H9 (cell line): ENCODE data around the gene NCAM1. TPM values are rescaled to one million over a fixed set of nuclear protein-coding genes. Genes with fewer than 3 reads are reported as not detected.

Experiments
- DNase-seq: peaks from one replicate; pipeline ENCODE4 v3.0.0-alpha.2; 2017
- H2AFZ ChIP-seq: one replicate; pipeline ENCODE4 v1.6.1; 2013; ENCODE audit warnings: mild to moderate bottlenecking, low read length, control low read depth, moderate library complexity
- H2AK5ac ChIP-seq: 2 replicates; pipeline ENCODE4 v1.6.1; 2013; ENCODE audit warnings: low read length, control low read depth, mixed read lengths; ENCODE audit not compliant: insufficient read length
- H2BK120ac ChIP-seq: one replicate; pipeline ENCODE4 v1.6.1; 2013; ENCODE audit warnings: low read depth, mild to moderate bottlenecking, low read length, control low read depth, inconsistent platforms; ENCODE audit not compliant: poor library complexity, severe bottlenecking
- H2BK12ac ChIP-seq: 2 replicates; pipeline ENCODE4 v1.6.1; 2013; ENCODE audit warnings: low read length, control low read depth, mixed read lengths, low read depth; ENCODE audit not compliant: insufficient read length
- H2BK15ac ChIP-seq: 2 replicates; pipeline ENCODE4 v1.6.1; 2013; ENCODE audit warnings: low read depth, low read length, control low read depth
- H2BK20ac ChIP-seq: one replicate; pipeline ENCODE4 v1.6.1; 2013; ENCODE audit warnings: low read depth, mild to moderate bottlenecking, low read length, control low read depth, inconsistent platforms; ENCODE audit not compliant: poor library complexity, severe bottlenecking
- H2BK5ac ChIP-seq: 2 replicates; pipeline ENCODE4 v1.6.1; 2013; ENCODE audit warnings: low read length, control low read depth, mixed read lengths; ENCODE audit not compliant: insufficient read length
- H3K14ac ChIP-seq: 2 replicates; pipeline ENCODE4 v1.6.1; 2013; ENCODE audit warnings: low read length, control low read depth; ENCODE audit not compliant: insufficient read depth
- H3K18ac ChIP-seq: 2 replicates; pipeline ENCODE4 v1.6.1; 2013; ENCODE audit warnings: low read depth, mild to moderate bottlenecking, mixed read lengths, low read length, control low read depth; ENCODE audit not compliant: insufficient read length
- H3K23ac ChIP-seq: 2 replicates; pipeline ENCODE4 v1.6.1; 2013; ENCODE audit warnings: low read length, control low read depth, mixed read lengths, low read depth; ENCODE audit not compliant: insufficient read length
- H3K23me2 ChIP-seq: 2 replicates; pipeline ENCODE4 v1.6.1; 2013; ENCODE audit warnings: low read depth, mild to moderate bottlenecking, mixed read lengths, low read length, control low read depth; ENCODE audit not compliant: insufficient read length, poor library complexity, severe bottlenecking
- H3K27ac ChIP-seq: 2 replicates; pipeline ENCODE4 v1.5.1; 2013; ENCODE audit warnings: low read length, control low read depth, mixed read lengths, low read depth; ENCODE audit not compliant: insufficient read length
- H3K27me3 ChIP-seq: 2 replicates; pipeline ENCODE4 v1.6.1; 2013; ENCODE audit warnings: low read length, control low read depth, inconsistent platforms; ENCODE audit not compliant: insufficient read depth
- H3K4ac ChIP-seq: 2 replicates; pipeline ENCODE4 v1.6.1; 2013; ENCODE audit warnings: low read depth, mild to moderate bottlenecking, control low read depth, inconsistent platforms, low read length, moderate library complexity
- H3K4me1 ChIP-seq: 2 replicates; pipeline ENCODE4 v1.6.1; 2013; ENCODE audit warnings: low read length, control low read depth, inconsistent platforms; ENCODE audit not compliant: insufficient read depth
- H3K4me2 ChIP-seq: 2 replicates; pipeline ENCODE4 v1.6.1; 2013; ENCODE audit warnings: low read length, control low read depth, mixed read lengths; ENCODE audit not compliant: insufficient read length, insufficient read depth
- H3K56ac ChIP-seq: 2 replicates; pipeline ENCODE4 v1.6.1; 2013; ENCODE audit warnings: low read depth, mild to moderate bottlenecking, mixed read lengths, low read length, control low read depth; ENCODE audit not compliant: insufficient read length
- H3K79me1 ChIP-seq: 2 replicates; pipeline ENCODE4 v1.6.1; 2013; ENCODE audit warnings: low read depth, mild to moderate bottlenecking, moderate library complexity, low read length, control low read depth, inconsistent platforms; ENCODE audit not compliant: insufficient read depth, poor library complexity, severe bottlenecking
- H3K79me2 ChIP-seq: 2 replicates; pipeline ENCODE4 v1.6.1; 2013; ENCODE audit warnings: low read length, control low read depth, inconsistent platforms; ENCODE audit not compliant: insufficient read depth
- H3K9ac ChIP-seq: 2 replicates; pipeline ENCODE4 v1.6.1; 2013; ENCODE audit warnings: low read length, control low read depth, mixed read lengths; ENCODE audit not compliant: insufficient read length; ENCODE audit errors: extremely low read depth
- H3K9me3 ChIP-seq: one replicate; pipeline ENCODE4 v1.6.1; 2013; ENCODE audit warnings: low read depth, low read length, inconsistent platforms; ENCODE audit not compliant: control insufficient read depth
- H3T11ph ChIP-seq: one replicate; pipeline ENCODE4 v1.6.1; 2013; ENCODE audit warnings: mild to moderate bottlenecking, low read length, control low read depth, inconsistent platforms
- H4K20me1 ChIP-seq: one replicate; pipeline ENCODE4 v1.6.1; 2013; ENCODE audit not compliant: control insufficient read depth, insufficient read length, insufficient read depth
- H4K5ac ChIP-seq: 2 replicates; pipeline ENCODE4 v1.6.1; 2013; ENCODE audit warnings: low read depth, mild to moderate bottlenecking, mixed read lengths, low read length, control low read depth; ENCODE audit not compliant: insufficient read length
- H4K8ac ChIP-seq: replicated peaks from 2 replicates; pipeline ENCODE4 v1.6.1; 2013; ENCODE audit warnings: low read length, control low read depth, mixed read lengths, low read depth; ENCODE audit not compliant: insufficient read length
- H4K91ac ChIP-seq: 2 replicates; pipeline ENCODE4 v1.6.1; 2013; ENCODE audit warnings: low read depth, mild to moderate bottlenecking, moderate library complexity, mixed read lengths, low read length, control low read depth; ENCODE audit not compliant: insufficient read length
- H3K27ac Mint-ChIP-seq, 3 experiments: 2 replicates in 2 of 3; 3 replicates in 1 of 3; pipeline ENCODE4 v1.8.0; 2020 to 2021; ENCODE audit warnings: mixed read lengths in 3 of 3, mild to moderate bottlenecking in 1 of 3, moderate library complexity in 1 of 3
- H3K27me3 Mint-ChIP-seq: 2 replicates; pipeline ENCODE4 v1.8.0; 2021; ENCODE audit warnings: low read depth, mild to moderate bottlenecking, moderate library complexity, mixed read lengths
- H3K36me3 Mint-ChIP-seq, 3 experiments: 2 replicates in 2 of 3; 3 replicates in 1 of 3; pipeline ENCODE4 v1.8.0; 2020 to 2021; ENCODE audit warnings: low read depth in 3 of 3, mixed read lengths in 3 of 3; ENCODE audit not compliant: insufficient read depth in 1 of 3
- H3K4me1 Mint-ChIP-seq, 2 experiments: 2 replicates each; pipeline ENCODE4 v1.8.0; 2020; ENCODE audit warnings: mixed read lengths in 2 of 2
- H3K4me3 Mint-ChIP-seq, 2 experiments: 2 replicates in 1 of 2; 3 replicates in 1 of 2; pipeline ENCODE4 v1.8.0; 2020 to 2021; ENCODE audit warnings: mild to moderate bottlenecking in 2 of 2, mixed read lengths in 2 of 2, moderate library complexity in 1 of 2
- H3K9me3 Mint-ChIP-seq, 2 experiments: 2 replicates in 1 of 2; 3 replicates in 1 of 2; pipeline ENCODE4 v1.8.0; 2020; ENCODE audit warnings: mild to moderate bottlenecking in 2 of 2, mixed read lengths in 2 of 2, moderate library complexity in 1 of 2
- WGBS: extraction: QIAGEN DNeasy Blood & Tissue Kit; methylation state at CpG from one replicate; pipeline ENCODE4 v1.1.7; 2013; ENCODE audit warnings: missing lambda C conversion rate, low lambda C conversion rate, mixed read lengths; ENCODE audit not compliant: insufficient read length; ENCODE audit errors: extremely low coverage; 5-methylcytosine and 5-hydroxymethylcytosine counted together
- total RNA-seq: library from RNA; stranded (reverse); gene quantifications from 2 replicates; pipeline ENCODE4 v1.2.1, GENCODE V29; 2021
- TF ChIP-seq, protein P1 (sequence below): fragments of 200-600 bp; sonication (generic); conservative IDR thresholded peaks from 3 replicates; pipeline ENCODE4 v1.8.0; 2021; ENCODE audit warnings: antibody characterized with exemption, mild to moderate bottlenecking

NCAM1 gene
- total RNA-seq, 1 experiment from 2014 or later = 2.5 TPM

DNA sequence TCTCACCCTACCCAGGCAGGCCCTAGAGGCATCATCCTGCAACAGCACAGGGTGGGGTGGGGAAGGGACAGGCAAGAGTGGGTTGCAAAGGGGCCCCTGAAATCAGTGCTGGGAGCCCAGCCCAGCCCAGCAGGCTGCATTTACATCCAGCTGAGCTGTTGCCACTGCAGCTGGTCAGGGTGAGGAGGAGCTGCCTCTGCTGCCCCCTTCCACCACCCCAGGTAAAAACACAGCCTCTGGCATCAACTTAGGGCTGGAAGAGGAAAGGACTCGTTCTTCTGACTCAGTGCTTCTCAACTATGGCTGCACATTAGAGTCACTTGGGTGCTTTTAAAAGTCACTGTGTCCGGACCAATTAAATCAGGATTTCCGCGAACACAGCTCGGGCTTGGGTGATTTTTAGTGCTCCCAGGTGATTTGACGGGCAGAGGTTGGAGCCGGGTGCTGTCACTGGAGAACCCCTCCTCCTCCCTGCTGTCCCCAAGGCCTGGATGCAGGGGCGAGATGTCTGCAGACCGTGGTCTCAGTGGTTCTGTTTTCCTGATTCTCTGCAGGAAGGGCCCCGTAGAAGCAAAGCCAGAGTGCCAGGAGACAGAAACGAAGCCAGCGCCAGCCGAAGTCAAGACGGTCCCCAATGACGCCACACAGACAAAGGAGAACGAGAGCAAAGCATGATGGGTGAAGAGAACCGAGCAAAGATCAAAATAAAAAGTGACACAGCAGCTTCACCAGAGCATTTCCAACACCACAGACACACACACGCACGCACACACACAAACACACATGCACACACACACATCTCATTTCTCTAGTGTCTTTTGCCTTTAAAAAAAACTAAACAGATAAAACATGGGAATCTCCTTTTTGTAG lies 313.7 kb downstream of the NCAM1 start:
- Histone ChIP-seq H2BK20ac (no peak overlapping the region), H2BK12ac (no peak overlapping the region), H3K27ac (no peak overlapping the region), H3K56ac (no peak overlapping the region), H2BK120ac (no peak overlapping the region), H3K9ac (no peak overlapping the region), H3T11ph (no peak overlapping the region), H3K23me2 (no peaks in the 10 kb centered on the region), H4K8ac (no peak overlapping the region), H3K27me3 (no peaks in the 10 kb centered on the region), H2AFZ (no peak overlapping the region), H2BK5ac (no peak overlapping the region), H3K4me1 (no peaks in the 10 kb centered on the region), H3K4ac (no peak overlapping the region), H3K4me2 (no peak overlapping the region), H2BK15ac (no peak overlapping the region), H4K91ac (no peak overlapping the region), H2AK5ac (no peak overlapping the region), H4K20me1 (no peaks in the 10 kb centered on the region), H3K14ac (no peak overlapping the region), H4K5ac (no peak overlapping the region), H3K9me3 (no peaks in the 10 kb centered on the region), H3K79me1 (no peaks in the 10 kb centered on the region), H3K23ac (no peak overlapping the region), H3K79me2 (no peaks in the 10 kb centered on the region), H3K18ac (no peak overlapping the region)
- Mint-ChIP-seq H3K27ac (no peak overlapping the region), H3K27me3 (no peaks in the 10 kb centered on the region; the same call in 1 of the 2 replicates), H3K36me3 (no peaks in the 10 kb centered on the region), H3K4me3 (no peak overlapping the region), H3K9me3 (no peaks in the 10 kb centered on the region), H3K4me1 (peaks cover 0 to 4% of the 10 kb centered on the region in 2 experiments; a peak in 1 of 4 replicates)
- DNase-seq = peak; percentile 73
- no CpG with 5 or more reads among the region's 19 CpGs for WGBS
- TF ChIP-seq, protein P1, sequence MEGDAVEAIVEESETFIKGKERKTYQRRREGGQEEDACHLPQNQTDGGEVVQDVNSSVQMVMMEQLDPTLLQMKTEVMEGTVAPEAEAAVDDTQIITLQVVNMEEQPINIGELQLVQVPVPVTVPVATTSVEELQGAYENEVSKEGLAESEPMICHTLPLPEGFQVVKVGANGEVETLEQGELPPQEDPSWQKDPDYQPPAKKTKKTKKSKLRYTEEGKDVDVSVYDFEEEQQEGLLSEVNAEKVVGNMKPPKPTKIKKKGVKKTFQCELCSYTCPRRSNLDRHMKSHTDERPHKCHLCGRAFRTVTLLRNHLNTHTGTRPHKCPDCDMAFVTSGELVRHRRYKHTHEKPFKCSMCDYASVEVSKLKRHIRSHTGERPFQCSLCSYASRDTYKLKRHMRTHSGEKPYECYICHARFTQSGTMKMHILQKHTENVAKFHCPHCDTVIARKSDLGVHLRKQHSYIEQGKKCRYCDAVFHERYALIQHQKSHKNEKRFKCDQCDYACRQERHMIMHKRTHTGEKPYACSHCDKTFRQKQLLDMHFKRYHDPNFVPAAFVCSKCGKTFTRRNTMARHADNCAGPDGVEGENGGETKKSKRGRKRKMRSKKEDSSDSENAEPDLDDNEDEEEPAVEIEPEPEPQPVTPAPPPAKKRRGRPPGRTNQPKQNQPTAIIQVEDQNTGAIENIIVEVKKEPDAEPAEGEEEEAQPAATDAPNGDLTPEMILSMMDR = peak; percentile 64
